ENCODE measurements around the gene DGKQ. TPM values are rescaled to one million over a fixed set of nuclear protein-coding genes. Genes with fewer than 3 reads are reported as not detected.
"Not testable (repeated sequence)": the region's sequence is repeated elsewhere in the genome, so short reads cannot be mapped to it uniquely, and the experiment has no call there.

The DGKQ gene
- total RNA-seq, 1 donor = 13.5 TPM

GRCh38 chr4:952881-953573 is 20.3 kb downstream of the DGKQ start:
- DNase-seq (ENCODE audit: low read depth in 2 of 3, low spot score in 2 of 3) = no peak

- no peak for DNase-seq (ENCODE audit: low read depth in 2 of 3, low spot score in 2 of 3)
Observed at GRCh38 chr4:951594-952468, 21.5 kb downstream of the DGKQ start.

- no peak for DNase-seq (ENCODE audit: low read depth in 2 of 3, low spot score in 2 of 3)
Observed at GRCh38 chr4:951186-951585, 22.2 kb downstream of the DGKQ start.

- no peak for DNase-seq (ENCODE audit: low read depth in 2 of 3, low spot score in 2 of 3)
Observed at GRCh38 chr4:950136-951020, 23.0 kb downstream of the DGKQ start.

- no peak for DNase-seq (ENCODE audit: low read depth in 2 of 3, low spot score in 2 of 3)
Observed at GRCh38 chr4:949656-950055, 23.7 kb downstream of the DGKQ start.

- no peak for DNase-seq (ENCODE audit: low read depth in 2 of 3, low spot score in 2 of 3)
Observed at GRCh38 chr4:948936-949300, 24.5 kb downstream of the DGKQ start.

- no peak for DNase-seq (ENCODE audit: low read depth in 2 of 3, low spot score in 2 of 3)
Observed at GRCh38 chr4:948101-948935, 25.1 kb downstream of the DGKQ start.

GRCh38 chr4:947491-947971 is 25.8 kb downstream of the DGKQ start:
- no peak for DNase-seq (ENCODE audit: low read depth in 2 of 3, low spot score in 2 of 3)

- DNase-seq (ENCODE audit: low read depth in 2 of 3, low spot score in 2 of 3) = no peak
Observed at GRCh38 chr4:946517-947471, 26.6 kb downstream of the DGKQ start.

GRCh38 chr4:946103-946450 is 27.3 kb downstream of the DGKQ start:
- DNase-seq (ENCODE audit: low read depth in 2 of 3, low spot score in 2 of 3) = no peak

- DNase-seq (ENCODE audit: low read depth in 2 of 3, low spot score in 2 of 3) = no peak
Observed at GRCh38 chr4:945274-946102, 27.9 kb downstream of the DGKQ start.

- DNase-seq (ENCODE audit: low read depth in 2 of 3, low spot score in 2 of 3) = not testable (repeated sequence)
Observed at GRCh38 chr4:939508-939907, 33.9 kb downstream of the DGKQ start.

- no peak for DNase-seq (ENCODE audit: low read depth in 2 of 3, low spot score in 2 of 3)
Observed at GRCh38 chr4:932713-933070, 40.7 kb downstream of the DGKQ start.

GRCh38 chr4:931960-932712 is 41.2 kb downstream of the DGKQ start, which contains the start of the genes GAK and TMEM175:
Gene GAK (minus strand): TSS chr4:932316. CDS start chr4:932187, 129 bp downstream.
Gene TMEM175 (plus strand): TSS chr4:932460. CDS start chr4:947740, 15,280 bp downstream.
- peak; percentile 95 to 98 (median 96) for DNase-seq (ENCODE audit: low read depth in 2 of 3, low spot score in 2 of 3)

- DNase-seq (ENCODE audit: low read depth in 2 of 3, low spot score in 2 of 3) = peak in 1 of 3 donors; percentile 26
Observed at GRCh38 chr4:931194-931959, 42.0 kb downstream of the DGKQ start.

- no peak for DNase-seq (ENCODE audit: low read depth in 2 of 3, low spot score in 2 of 3)
Observed at GRCh38 chr4:930827-931193, 42.6 kb downstream of the DGKQ start.

Measured in hematopoietic multipotent progenitor cell (in vitro differentiated cells).